ENCODE measurements around the gene EHD3.

- TF ChIP-seq, protein P1, sequence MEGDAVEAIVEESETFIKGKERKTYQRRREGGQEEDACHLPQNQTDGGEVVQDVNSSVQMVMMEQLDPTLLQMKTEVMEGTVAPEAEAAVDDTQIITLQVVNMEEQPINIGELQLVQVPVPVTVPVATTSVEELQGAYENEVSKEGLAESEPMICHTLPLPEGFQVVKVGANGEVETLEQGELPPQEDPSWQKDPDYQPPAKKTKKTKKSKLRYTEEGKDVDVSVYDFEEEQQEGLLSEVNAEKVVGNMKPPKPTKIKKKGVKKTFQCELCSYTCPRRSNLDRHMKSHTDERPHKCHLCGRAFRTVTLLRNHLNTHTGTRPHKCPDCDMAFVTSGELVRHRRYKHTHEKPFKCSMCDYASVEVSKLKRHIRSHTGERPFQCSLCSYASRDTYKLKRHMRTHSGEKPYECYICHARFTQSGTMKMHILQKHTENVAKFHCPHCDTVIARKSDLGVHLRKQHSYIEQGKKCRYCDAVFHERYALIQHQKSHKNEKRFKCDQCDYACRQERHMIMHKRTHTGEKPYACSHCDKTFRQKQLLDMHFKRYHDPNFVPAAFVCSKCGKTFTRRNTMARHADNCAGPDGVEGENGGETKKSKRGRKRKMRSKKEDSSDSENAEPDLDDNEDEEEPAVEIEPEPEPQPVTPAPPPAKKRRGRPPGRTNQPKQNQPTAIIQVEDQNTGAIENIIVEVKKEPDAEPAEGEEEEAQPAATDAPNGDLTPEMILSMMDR (IDR thresholded peaks at IDR 0.05), result no peak
- TF ChIP-seq ZFX (IDR thresholded peaks at IDR 0.05; ENCODE audit: borderline replicate concordance), result no peak
These were observed 41.0 kb upstream of the EHD3 start for GRCh38 chr2:31192851-31193392.
